ENCODE results near the gene IGSF22.

GRCh38 chr11:18756889-18757288 is 30.9 kb upstream of the IGSF22 start:
- TF ChIP-seq CTCF (IDR thresholded peaks at IDR 0.05) (no peak), POLR2A (IDR thresholded peaks at IDR 0.05) (no peak)

All from body of pancreas (tissue), 4 donors.